ENCODE measurements around the gene CROCC.
"Not testable (repeated sequence)": the region's sequence is repeated elsewhere in the genome, so short reads cannot be mapped to it uniquely, and the experiment has no call there.

DNA sequence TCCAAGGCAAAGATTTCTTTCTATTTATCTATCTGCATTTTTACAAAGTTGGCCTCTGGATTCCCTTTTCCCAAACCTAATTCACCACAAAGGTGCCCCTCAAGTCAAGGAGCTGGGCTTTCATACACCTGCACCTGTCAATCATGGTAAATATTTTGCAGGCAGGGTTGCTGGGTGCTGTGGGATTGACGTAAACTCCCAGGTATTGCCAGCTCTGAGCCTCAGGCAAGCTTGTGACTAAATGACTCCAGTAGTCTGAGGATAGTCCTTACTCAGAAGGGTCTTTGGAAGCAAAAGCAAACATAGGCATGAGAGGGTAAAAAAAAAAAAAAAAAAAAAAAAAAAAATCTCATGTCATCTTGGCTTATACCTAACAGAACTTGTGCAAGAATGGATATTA, 40.0 kb upstream of the CROCC start:
- not testable (repeated sequence) for TF ChIP-seq CREB1 (CRISPR knock-in tag; IDR thresholded peaks at IDR 0.05; ENCODE audit: low read depth); EZH2 (IDR thresholded peaks at IDR 0.05; ENCODE audit: low read depth, unreplicated experiment)
